A549 (cell line): ENCODE results near the gene PRR5.

ENCODE experiments used
- CBX8 ChIP-seq: fragments of 200-600 bp; sonication (generic); IDR thresholded peaks from 2 replicates; pipeline ENCODE4 v1.6.1; 2016
- CTCF ChIP-seq: fragments of >200 bp; sonication (Bioruptor Twin); formaldehyde crosslinking; IDR thresholded peaks from 3 replicates; pipeline ENCODE4 v1.5.1; 2016
- EHMT2 ChIP-seq: fragments of 200-600 bp; sonication (generic); IDR thresholded peaks from 2 replicates; pipeline ENCODE4 v1.6.1; 2016; ENCODE audit warnings: antibody characterized with exemption, low read depth, mild to moderate bottlenecking, moderate library complexity
- FOSL2 ChIP-seq, 2 experiments: fragments of 450-650 bp in 1 of 2; fragments of >200 bp in 1 of 2; sonication (Bioruptor Twin) in 1 of 2; formaldehyde crosslinking; IDR thresholded peaks; 2 replicates each; pipeline versions ENCODE4 v1.5.0 to v1.6.1; 2016 to 2020; ENCODE audit warnings: mild to moderate bottlenecking in 1 of 2, moderate library complexity in 1 of 2
- JUNB ChIP-seq: fragments of >200 bp; sonication (Bioruptor Twin); formaldehyde crosslinking; IDR thresholded peaks from 2 replicates; pipeline ENCODE4 v1.6.1; 2016
- POLR2A ChIP-seq: IDR thresholded peaks from 2 replicates; pipeline ENCODE4 v1.6.1; 2012; ENCODE audit warnings: mild to moderate bottlenecking, low read length
- RCOR1 ChIP-seq: fragments of 150-350 bp; IDR thresholded peaks from 2 replicates; pipeline ENCODE4 v1.6.1; 2014; ENCODE audit warnings: antibody characterized with exemption, low read length, low read depth
- SMC3 ChIP-seq: fragments of >200 bp; sonication (Bioruptor Twin); formaldehyde crosslinking; IDR thresholded peaks from 3 replicates; pipeline ENCODE4 v1.6.1; 2018; ENCODE audit warnings: inconsistent platforms
- TF ChIP-seq, protein P1 (sequence below): IDR thresholded peaks from 2 replicates; pipeline ENCODE4 v1.6.1; 2012
- TF ChIP-seq, protein P2 (sequence below): IDR thresholded peaks from 2 replicates; pipeline ENCODE4 v1.6.1; 2012

DNA sequence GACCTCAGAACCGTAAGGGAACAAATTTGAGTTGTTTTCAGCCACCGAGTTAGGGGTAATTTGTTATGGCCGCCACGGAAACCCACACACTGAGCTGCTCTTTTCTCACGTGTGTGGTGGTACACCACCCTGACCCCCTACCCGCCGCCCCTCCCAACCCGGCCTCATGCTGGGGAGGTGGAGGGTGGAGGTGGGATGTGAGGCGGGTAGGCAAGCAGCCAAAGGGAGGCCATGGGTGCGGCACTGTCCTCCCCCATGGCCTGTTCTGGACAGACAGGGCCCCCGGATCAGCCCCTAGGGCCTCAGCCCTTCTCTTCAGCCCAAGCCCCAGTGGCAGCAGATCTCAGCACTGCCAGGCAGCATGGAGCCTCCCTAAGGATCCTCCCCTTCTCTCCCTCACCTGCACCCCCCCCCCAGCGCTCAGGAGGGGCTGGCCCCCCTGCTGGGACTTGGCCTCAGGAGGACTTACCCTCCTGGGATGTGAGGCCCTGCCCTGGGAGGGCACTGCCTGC is 7.9 kb downstream of the PRR5 start:
- TF ChIP-seq FOSL2 (IDR thresholded peaks at IDR 0.05) (no peak), FOSL2 (CRISPR knock-in tag; IDR thresholded peaks at IDR 0.05) (no peak), CTCF (no peak), RCOR1 (no peak), JUNB (no peak), EHMT2 (no peak), CBX8 (no peak), POLR2A (no peak), SMC3 (no peak)
- TF ChIP-seq, protein P1, sequence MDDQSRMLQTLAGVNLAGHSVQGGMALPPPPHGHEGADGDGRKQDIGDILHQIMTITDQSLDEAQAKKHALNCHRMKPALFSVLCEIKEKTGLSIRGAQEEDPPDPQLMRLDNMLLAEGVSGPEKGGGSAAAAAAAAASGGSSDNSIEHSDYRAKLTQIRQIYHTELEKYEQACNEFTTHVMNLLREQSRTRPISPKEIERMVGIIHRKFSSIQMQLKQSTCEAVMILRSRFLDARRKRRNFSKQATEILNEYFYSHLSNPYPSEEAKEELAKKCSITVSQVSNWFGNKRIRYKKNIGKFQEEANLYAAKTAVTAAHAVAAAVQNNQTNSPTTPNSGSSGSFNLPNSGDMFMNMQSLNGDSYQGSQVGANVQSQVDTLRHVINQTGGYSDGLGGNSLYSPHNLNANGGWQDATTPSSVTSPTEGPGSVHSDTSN = no peak
- TF ChIP-seq, protein P2, sequence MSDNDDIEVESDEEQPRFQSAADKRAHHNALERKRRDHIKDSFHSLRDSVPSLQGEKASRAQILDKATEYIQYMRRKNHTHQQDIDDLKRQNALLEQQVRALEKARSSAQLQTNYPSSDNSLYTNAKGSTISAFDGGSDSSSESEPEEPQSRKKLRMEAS = no peak
